Right atrium auricular region (tissue), 2 donors: ENCODE data around the gene CBARP. TPM values are rescaled to one million over a fixed set of nuclear protein-coding genes. Genes with fewer than 3 reads are reported as not detected.
A peak's percentile ranks its signal among the peaks of the same experiment; 100 is the strongest.

Experiments
- DNase-seq: peaks from one replicate; pipeline ENCODE4 v3.0.0-alpha.2; 2019; ENCODE audit warnings: low spot score
- H3K27ac ChIP-seq, 2 donors: fragments of 200-600 bp; sonication (generic); 1 replicate in 1 of 2; 2 replicates in 1 of 2; pipeline ENCODE4 v1.5.1; 2016 to 2019
- H3K27me3 ChIP-seq, 2 donors: fragments of 200-600 bp; sonication (generic); one replicate each; pipeline versions ENCODE4 v1.5.1 to v1.6.0; 2017 to 2019
- H3K36me3 ChIP-seq: fragments of 200-600 bp; sonication (generic); one replicate; pipeline ENCODE4 v1.5.1; 2016
- H3K4me1 ChIP-seq, 2 donors: fragments of 200-600 bp; sonication (generic); one replicate each; pipeline versions ENCODE4 v1.5.1 to v1.6.0; 2017 to 2019
- H3K4me3 ChIP-seq, 2 donors: fragments of 200-600 bp; sonication (generic); 1 replicate in 1 of 2; 2 replicates in 1 of 2; pipeline ENCODE4 v1.5.1; 2017 to 2019; ENCODE audit warnings: mild to moderate bottlenecking in 1 of 2, moderate library complexity in 1 of 2
- H3K9me3 ChIP-seq, 2 donors: fragments of 200-600 bp; sonication (generic); one replicate each; pipeline ENCODE4 v1.5.1; 2019
- CTCF ChIP-seq, 2 donors: fragments of 200-600 bp; sonication (generic); IDR thresholded peaks; one replicate each; pipeline ENCODE4 v1.5.1; 2019; ENCODE audit warnings: antibody characterized with exemption in 2 of 2
- total RNA-seq, 2 donors: library from RNA; depleted of rRNA; stranded (reverse); fragments of >200 nt; gene quantifications; one replicate each; pipeline ENCODE4 v1.1.0, GENCODE V29; 2016

The CBARP gene
- total RNA-seq, 2 donors from 2014 or later: 2.4 to 2.6 TPM

GRCh38 chr19:1266916-1267476 is 29.2 kb upstream of the CBARP start:
- Histone ChIP-seq H3K36me3 (peaks cover 16% of the 10 kb centered on the region), H3K4me1 (peaks cover 0 to 73% of the 10 kb centered on the region in 2 donors), H3K9me3 (no peaks in the 10 kb centered on the region), H3K27me3 (no peaks in the 10 kb centered on the region), H3K27ac (peak overlapping the region; percentile 88 to 93), H3K4me3 (peak overlapping the region; percentile 40 to 59)
- TF ChIP-seq CTCF (IDR thresholded peaks at IDR 0.05): peak; percentile 96 to 99
- no peak for DNase-seq

- H3K4me1 ChIP-seq: peaks cover 0 to 73% of the 10 kb centered on the region in 2 donors
- H3K36me3 ChIP-seq: peaks cover 9% of the 10 kb centered on the region
- peak; percentile 90 for DNase-seq
- no peaks in the 10 kb centered on the region for H3K9me3 ChIP-seq
- H3K27me3 ChIP-seq: no peaks in the 10 kb centered on the region
- peak overlapping the region; percentile 88 to 93 for H3K27ac ChIP-seq
- no peak for TF ChIP-seq CTCF (IDR thresholded peaks at IDR 0.05)
- H3K4me3 ChIP-seq: peak overlapping the region; percentile 40 to 59
Measured at GRCh38 chr19:1266129-1266915, 28.5 kb upstream of the CBARP start.

- H3K9me3 ChIP-seq: no peaks in the 10 kb centered on the region
- no peak for TF ChIP-seq CTCF (IDR thresholded peaks at IDR 0.05)
- peak; percentile 94 for DNase-seq
- H3K4me3 ChIP-seq: peak overlapping the region; percentile 40 to 59
- peaks cover 3% of the 10 kb centered on the region for H3K36me3 ChIP-seq
- H3K27ac ChIP-seq: peak overlapping the region; percentile 88 to 93
- peaks cover 0 to 70% of the 10 kb centered on the region in 2 donors for H3K4me1 ChIP-seq
- H3K27me3 ChIP-seq: no peaks in the 10 kb centered on the region
Measured at GRCh38 chr19:1265615-1266128, 27.9 kb upstream of the CBARP start.

GRCh38 chr19:1264801-1265614 is 27.2 kb upstream of the CBARP start:
- DNase-seq: peak; percentile 91

More at GRCh38 chr19:1264801-1265614, 27.2 kb upstream of the CBARP start:
- no peak for TF ChIP-seq CTCF (IDR thresholded peaks at IDR 0.05)
- H3K4me1 ChIP-seq: peaks cover 0 to 70% of the 10 kb centered on the region in 2 donors
- H3K9me3 ChIP-seq: no peaks in the 10 kb centered on the region
- H3K4me3 ChIP-seq: peak overlapping the region in 1 of 2 donors; percentile 59
- no peaks in the 10 kb centered on the region for H3K36me3 ChIP-seq
- peak overlapping the region; percentile 88 to 93 for H3K27ac ChIP-seq
- H3K27me3 ChIP-seq: no peaks in the 10 kb centered on the region
